HG03469 (cell line): ENCODE measurements around the gene RING1.

Source experiments
- ATAC-seq: cut with Tn5 transposase; IDR thresholded peaks from one replicate; pipeline ENCODE4 v1.9.1; 2021; ENCODE audit warnings: mild to moderate bottlenecking, moderate library complexity, moderate number of reproducible peaks; ENCODE audit not compliant: unreplicated experiment

RING1 gene

GRCh38 chr6:33192105-33192646 lies 16.1 kb upstream of the RING1 start, which contains the start of gene COL11A2:
COL11A2 (minus strand) TSS chr6:33192467; CDS start chr6:33192240, 227 bp downstream.
- ATAC-seq, result no peak

DNA sequence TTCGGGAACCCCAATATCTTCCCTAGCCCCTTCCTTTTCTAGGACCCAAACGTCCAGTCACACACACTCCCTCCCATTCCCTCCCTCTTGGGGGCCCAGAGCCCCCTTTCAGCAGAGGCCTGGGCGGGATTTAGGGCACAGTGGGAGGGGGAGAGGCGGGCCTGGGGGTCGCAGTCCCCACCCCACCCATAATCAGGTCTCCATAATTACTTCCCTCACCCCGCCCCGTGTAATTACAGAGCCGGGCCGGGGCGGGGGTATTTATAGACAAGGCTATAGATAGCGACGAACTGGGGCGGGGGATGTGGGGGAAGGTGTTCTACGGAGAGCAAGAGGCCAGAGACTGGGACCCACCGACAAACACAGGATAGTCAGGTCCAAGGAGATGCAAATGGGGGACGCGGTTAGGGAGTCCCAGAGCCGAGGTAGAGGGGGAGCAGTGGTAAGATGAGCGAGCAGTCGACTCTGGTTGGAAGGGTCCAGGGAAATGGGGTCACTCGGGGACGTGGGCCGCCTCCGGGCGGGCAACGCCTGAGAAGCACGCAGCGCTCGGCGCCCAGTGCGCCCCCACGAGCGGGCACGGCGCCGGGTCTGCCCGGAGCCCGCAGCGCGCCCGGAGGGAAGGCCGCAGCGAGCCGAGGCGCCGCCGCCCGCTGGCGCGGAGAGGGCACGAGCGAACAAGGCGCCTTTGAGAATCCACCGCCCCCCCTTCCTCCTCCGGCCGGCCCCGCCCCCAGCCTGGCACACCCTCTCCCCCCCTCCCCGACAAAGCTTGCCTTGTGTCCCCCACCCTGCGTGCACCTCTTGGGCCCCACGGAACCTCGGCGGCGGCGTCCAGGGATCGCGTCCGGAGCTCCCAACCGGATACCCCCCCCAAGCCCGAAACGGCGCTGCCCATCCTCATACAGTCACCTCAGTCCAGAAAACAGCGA lies 15.4 kb upstream of the RING1 start:
- ATAC-seq, result no peak

DNA sequence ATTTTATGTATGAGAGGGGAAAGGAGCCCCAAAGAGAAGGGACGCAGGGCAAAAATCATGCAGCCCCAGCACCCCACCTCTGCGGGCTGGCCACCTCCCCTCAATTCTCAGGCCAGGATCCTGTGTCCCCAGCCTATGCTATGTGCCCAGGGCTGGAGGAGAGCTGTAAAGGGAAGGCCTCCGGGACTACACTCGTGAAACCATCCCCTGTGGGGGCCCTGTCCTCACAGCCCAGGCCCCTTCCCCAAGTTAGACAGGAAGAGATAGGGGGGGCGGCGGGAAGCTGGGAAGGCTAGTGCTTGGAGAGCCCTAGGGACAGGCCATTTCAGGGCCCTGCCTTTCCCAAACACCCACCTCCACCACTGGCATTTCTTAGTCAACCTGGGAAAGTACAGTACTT lies 14.7 kb upstream of the RING1 start:
- ATAC-seq, result no peak

DNA sequence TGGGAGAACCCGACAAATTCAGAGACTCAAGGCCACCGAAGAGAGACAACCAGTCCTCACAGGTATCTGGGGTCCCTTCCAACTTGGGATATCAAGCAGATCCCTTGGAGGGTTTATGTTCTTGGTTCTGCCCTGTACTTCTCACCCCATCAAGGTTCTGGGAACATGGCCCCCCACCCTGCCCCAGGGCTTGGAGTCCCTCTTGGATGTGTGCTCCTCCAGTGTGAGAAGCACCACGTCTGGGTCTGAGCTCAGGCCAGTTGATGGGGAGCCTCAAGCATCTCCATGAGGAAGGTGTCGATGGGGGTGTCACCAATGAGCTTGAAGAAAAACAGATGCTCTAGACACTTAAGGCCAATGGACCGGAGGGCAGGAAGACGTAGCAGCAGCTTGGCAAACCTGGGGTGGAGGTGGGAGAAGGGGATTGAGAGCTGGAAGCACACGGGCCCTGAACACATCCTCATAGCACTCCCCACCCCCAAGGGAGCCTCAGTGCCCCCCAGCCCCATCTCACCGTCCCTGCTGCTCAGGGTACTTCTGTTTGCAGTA lies 13.8 kb upstream of the RING1 start:
- ATAC-seq, result no peak

DNA sequence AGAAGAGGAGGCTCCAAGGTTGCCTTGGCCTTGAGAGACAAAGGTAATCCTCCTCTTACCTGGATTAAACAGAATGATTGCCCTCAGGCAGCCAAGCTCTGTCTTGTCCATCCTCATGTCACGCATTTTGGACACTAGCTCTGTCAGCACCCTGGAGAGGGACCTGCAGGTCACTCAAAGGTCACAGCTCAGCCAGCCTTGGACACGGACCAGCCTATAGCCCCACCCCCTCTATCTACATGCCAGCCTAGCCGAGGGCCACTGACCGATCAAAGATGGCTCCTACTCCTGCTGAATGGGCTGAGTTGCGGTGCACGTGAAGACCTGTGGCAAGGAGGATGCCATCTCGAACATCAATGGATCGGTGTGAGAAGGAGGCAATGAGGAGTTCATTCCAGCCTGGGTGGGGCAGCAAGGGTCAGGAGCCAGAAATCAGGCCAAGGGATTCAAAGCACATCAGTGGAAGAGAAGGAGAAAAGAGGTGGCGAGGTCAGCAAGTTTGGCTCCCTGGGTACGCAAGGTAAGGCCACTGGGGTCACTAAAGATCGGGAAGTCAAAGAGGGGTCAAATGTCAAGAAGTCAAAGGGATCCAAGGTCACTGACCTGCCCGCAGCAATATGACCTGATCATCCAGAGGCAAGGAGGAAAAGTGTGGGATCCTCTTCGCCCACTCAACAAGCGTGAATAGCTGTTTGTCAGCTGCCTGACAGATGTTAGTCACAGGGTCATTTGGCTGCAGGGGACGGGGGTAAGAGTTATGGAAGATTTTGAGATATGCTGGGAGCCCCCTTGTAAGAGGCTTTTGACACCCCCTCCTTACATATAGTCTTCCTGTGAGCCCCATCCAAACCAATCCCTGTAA lies 12.8 kb upstream of the RING1 start:
- no peak for ATAC-seq

DNA sequence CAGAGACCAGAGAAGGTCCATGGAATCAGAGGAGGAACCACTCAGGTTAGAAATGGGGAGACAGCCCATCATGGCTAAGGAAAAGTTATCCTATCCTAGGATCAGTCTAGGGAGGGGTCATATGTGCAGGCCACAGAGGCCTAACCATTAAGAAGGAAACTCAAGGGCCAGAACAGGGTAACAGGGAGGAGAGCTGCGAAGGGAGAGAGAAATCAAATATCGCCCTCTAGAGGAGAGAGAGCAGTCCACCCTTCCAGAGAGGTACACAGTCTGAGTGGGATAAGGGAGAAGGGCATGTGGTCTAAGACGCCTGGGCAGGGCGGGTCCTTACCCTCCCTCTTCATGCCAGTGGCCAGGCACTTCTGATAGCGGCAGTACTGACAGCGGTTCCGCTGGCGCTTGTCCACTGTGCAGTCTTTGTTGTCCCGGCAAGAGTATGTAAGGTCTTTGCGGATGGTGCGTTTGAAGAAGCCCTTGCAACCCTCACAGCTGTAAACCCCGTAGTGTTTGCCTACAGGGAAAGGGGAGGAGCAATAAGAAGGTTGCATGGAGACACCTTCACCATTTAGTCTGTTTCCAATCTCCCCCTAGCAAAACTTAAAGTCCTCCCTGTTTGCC lies 10.8 kb upstream of the RING1 start:
- ATAC-seq, result no peak

- ATAC-seq, result no peak
Observed at GRCh38 chr6:33198159-33198852, 10.0 kb upstream of the RING1 start.

DNA sequence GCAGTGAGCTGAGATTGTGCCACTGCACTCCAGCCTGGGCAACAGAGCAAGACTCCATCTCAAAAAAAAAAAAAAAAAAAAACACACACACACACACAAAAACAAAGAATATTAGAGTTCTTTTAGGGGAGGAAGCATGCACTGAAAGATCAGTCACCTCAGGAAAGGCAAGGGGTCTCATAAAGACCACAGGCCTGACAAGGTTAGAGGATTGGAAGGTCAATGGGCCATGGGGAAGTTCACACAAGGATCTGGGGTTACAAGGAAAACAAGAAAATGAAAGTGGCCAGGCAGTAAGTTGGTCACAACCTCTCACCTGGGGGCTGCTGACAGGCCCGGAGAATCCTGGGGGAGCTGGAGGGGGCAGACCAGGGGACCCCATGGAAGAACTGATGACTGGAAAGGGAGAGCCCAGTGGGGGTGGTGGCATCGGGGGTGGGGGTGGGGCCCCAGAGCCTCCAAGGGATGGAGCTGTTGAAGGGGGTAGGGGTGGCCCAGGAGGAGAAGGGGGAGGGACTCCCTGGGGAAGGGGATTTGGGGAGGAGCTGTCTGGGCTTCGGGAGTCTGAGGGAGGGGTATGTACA lies 9.4 kb upstream of the RING1 start:
- ATAC-seq, result no peak

DNA sequence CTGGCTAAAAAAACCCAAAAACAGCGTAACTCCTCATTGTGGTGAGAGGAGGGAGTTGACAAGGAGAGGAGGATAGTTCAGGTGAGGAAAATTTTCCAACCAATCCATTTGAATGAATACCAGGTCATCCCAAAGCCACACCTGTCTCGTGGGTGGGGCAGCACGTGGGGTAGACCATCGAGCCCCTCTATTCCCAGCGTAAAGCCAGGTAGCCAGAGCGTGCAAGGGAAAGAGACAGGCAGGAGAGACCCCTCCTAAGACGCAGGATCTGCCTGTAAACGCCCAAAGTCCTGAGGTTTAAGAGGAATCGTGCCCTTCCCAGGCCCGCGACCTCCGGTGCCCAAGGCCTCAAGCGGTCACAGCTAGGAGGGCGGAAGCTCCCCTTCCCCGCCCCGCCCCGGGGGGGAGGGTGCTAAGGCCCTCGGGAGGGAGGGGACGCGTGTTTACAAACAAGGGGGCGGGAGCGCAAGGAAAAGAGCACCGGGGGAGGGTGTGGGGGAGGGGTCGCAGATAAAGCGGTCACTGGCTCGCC lies 8.5 kb upstream of the RING1 start:
- no peak for ATAC-seq

- ATAC-seq, result peak; percentile 32
Observed at GRCh38 chr6:33200219-33201146, 7.8 kb upstream of the RING1 start, which contains the start of the genes RXRB and SLC39A7. RXRB (minus strand) TSS chr6:33200665; CDS start chr6:33200476, 189 bp downstream. SLC39A7 (plus strand) TSS chr6:33200867; CDS start chr6:33201246, 379 bp downstream.

DNA sequence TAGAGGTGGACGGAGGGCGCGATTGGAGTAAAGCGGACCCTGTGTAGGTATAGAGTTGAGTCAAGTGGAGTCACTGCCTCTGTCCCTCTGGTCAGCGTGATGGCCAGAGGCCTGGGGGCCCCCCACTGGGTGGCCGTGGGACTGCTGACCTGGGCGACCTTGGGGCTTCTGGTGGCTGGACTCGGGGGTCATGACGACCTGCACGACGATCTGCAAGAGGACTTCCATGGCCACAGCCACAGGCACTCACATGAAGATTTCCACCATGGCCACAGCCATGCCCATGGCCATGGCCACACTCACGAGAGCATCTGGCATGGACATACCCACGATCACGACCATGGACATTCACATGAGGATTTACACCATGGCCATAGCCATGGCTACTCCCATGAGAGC lies 7.2 kb upstream of the RING1 start:
- ATAC-seq, result peak; percentile 1

DNA sequence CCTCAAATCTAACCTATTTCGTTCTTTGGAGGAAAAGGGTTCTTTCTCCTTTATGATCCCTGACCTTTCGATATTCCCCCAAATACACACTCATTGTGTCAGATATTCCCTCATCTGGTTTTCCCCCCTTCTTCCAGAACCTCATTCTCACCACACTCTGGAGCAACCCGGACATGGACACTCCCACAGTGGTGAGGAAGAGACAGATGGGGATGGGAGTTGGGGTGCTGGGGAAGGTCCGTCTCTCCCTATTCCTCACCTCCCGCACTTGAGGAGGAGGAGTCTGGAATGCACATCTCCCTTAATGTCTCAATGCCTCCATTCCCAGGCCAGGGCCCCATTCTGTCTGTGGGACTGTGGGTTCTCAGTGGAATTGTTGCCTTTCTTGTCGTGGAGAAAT lies 6.4 kb upstream of the RING1 start:
- no peak for ATAC-seq

DNA sequence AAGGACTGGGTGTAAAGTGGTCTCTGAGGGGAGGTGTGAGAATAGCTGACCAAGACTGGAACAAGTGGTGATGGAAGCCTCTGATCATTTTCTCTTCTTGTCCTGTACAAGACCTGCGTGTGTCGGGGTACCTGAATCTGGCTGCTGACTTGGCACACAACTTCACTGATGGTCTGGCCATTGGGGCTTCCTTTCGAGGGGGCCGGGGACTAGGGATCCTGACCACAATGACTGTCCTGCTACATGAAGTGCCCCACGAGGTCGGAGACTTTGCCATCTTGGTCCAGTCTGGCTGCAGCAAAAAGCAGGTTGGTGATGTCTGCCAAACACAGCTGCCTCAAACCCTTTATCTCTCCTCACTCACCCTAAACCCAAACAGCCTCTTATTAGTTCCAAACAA lies 5.5 kb upstream of the RING1 start:
- no peak for ATAC-seq

- no peak for ATAC-seq
Observed at GRCh38 chr6:33203443-33204164, 4.7 kb upstream of the RING1 start.

- no peak for ATAC-seq
Observed at GRCh38 chr6:33204165-33204414, 4.2 kb upstream of the RING1 start.

GRCh38 chr6:33204415-33205190 lies 3.7 kb upstream of the RING1 start, which contains the start of gene HSD17B8:
HSD17B8 (plus strand) TSS chr6:33204655; CDS start chr6:33204669, 14 bp downstream.
- ATAC-seq, result peak; percentile 29
